Activated CD4-positive, alpha-beta T cell treated with anti-CD3 and anti-CD28 coated beads for 36 hours (primary cell): ENCODE results near the gene TTLL12. TPM values are rescaled to one million over a fixed set of nuclear protein-coding genes. Genes with fewer than 3 reads are reported as not detected.

ENCODE experiments used
- ATAC-seq: fragments of 200-7000 bp; cut with Tn5 transposase; one replicate; pipeline ENCODE4 v1.10.0; 2021; ENCODE audit warnings: mild to moderate bottlenecking, moderate library complexity
- CTCF ChIA-PET: fragments of 350-600 bp; sonication (Branson Sonifier 250); formaldehyde crosslinking; loops from one replicate; lab custom pipeline; 2021; ENCODE audit warnings: antibody characterized with exemption; lab: Charles Lee
- POLR2A ChIA-PET: fragments of 350-600 bp; sonication (Branson Sonifier 250); formaldehyde crosslinking; loops from one replicate; lab custom pipeline; 2021; ENCODE audit warnings: antibody characterized with exemption, inconsistent platforms; lab: Charles Lee
- DNase-seq: peaks from one replicate; pipeline ENCODE4 v3.0.0-alpha.2; 2020
- H3K27ac Mint-ChIP-seq: one replicate; pipeline ENCODE4 v1.8.0; 2021; ENCODE audit warnings: mixed read lengths
- H3K27me3 Mint-ChIP-seq: one replicate; pipeline ENCODE4 v1.8.0; 2021; ENCODE audit warnings: mixed read lengths
- H3K36me3 Mint-ChIP-seq: one replicate; pipeline ENCODE4 v1.8.0; 2021; ENCODE audit warnings: low read depth, mixed read lengths
- H3K4me1 Mint-ChIP-seq: one replicate; pipeline ENCODE4 v1.8.0; 2021; ENCODE audit warnings: mixed read lengths
- H3K4me3 Mint-ChIP-seq: one replicate; pipeline ENCODE4 v1.8.0; 2021; ENCODE audit warnings: mild to moderate bottlenecking, moderate library complexity, mixed read lengths
- H3K9me3 Mint-ChIP-seq: one replicate; pipeline ENCODE4 v1.8.0; 2021; ENCODE audit warnings: low read depth, mixed read lengths
- intact Hi-C, 2 experiments: fragments of 100-400 bp; cut with DNase I in 1 of 2; cut with micrococcal nuclease in 1 of 2; formaldehyde crosslinking; loops; one replicate each; pipeline versions ENCODE4 v1.14.2 to v1.15.1; 2022 to 2024; cut with DNase I, micrococcal nuclease
- total RNA-seq, 2 experiments: library from RNA; stranded (reverse); gene quantifications; one replicate each; pipeline ENCODE4 v1.2.3, GENCODE V29; 2021

The TTLL12 gene
- total RNA-seq, 2 experiments from 2014 or later: 75.8 to 85.2 TPM

DNA sequence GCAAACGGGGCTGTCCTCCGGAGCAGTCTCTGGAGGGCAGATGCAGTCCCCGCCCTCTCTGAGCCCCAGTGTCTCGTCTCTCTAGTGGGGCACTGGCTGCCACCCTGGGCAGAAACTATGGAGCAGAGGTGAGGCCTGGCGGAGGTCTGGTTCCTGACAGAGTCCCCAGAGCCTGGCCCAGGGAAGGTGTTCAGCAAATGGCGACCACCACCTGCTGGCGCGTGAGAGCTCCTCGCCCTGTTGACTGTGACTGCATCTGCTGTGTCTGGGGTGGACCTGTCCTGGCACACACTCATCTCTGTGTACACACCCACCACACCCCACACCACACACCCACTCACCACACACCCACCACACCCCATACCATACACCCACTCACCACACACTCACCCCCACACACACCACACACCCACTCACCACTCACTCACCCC, 18.3 kb upstream of the TTLL12 start:
- Mint-ChIP-seq H3K4me1 (peaks cover 3% of the 10 kb centered on the region), H3K9me3 (no peaks in the 10 kb centered on the region), H3K27me3 (no peaks in the 10 kb centered on the region), H3K4me3 (no peak overlapping the region), H3K36me3 (no peaks in the 10 kb centered on the region), H3K27ac (no peak overlapping the region)
- ATAC-seq (no peak), DNase-seq (peak; percentile 18)
- ChIA-PET CTCF (no interaction called here), POLR2A (no interaction called here)
- intact Hi-C loops: no loop called here

DNA sequence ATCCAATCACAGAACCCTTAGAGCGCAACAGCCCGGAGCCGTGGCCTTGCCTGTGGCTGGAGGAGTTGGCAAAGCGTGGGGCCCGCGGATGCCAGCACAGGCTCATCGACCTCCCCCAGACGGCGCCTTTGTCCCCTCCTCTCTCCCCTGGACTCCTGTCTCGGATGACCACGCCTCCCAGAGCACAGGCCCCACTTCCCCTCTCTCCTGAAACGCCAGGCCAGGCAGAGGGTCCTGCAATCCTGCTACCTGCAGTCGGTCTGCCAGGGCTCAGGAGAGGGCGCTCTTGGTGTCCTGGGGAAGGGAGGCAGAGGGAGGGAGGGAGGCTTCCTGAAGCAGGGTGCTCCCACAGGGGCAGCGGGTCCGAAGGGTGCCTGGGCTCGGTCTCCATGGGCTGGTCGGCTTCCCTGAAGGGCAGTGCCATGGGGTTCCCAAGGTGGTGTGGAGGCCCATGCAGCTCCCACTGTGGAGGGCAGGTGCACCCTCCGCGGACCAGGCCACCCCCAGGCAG, 16.6 kb upstream of the TTLL12 start:
- H3K27ac Mint-ChIP-seq: no peak overlapping the region
- CTCF ChIA-PET: interaction anchor here (0.6 kb wide), 1 partner anchor 17 kb away, joined by 3 read pairs; no protein-coding TSS in a partner anchor

DNA sequence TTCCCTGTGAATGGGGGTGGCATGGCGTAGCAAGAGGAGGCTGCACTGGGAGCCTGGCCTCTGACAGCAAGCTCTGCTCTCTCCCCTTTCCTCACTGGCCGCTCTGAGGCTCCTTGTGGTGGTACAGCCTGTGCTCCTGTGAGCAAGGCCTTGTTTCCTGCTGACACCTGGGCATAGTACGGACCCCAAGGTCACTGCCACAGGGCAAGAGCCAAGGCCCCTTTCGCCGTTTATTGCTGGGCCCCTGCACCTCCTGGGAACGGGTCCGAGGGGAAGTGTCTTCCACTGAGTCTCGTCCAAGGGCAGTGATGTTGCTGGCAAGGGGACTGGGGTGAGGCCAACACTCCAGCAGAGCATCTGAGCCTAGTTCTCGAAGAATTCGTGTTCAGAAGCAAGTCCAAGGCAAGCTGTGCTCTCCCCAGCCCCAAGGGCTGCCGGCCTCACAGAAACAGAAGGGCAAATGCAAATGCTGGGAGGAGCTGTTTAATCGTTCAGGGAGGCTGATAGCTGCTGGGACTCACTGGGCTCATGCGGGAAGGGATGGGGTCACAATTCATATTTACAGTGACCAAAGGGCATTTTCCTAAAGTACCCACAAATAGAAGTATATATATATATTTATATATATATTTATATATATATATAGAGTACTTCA, 15.9 kb upstream of the TTLL12 start:
- no peaks in the 10 kb centered on the region for H3K36me3 Mint-ChIP-seq
- intact Hi-C loops: no loop called here
- DNase-seq: no peak
- CTCF ChIA-PET: no interaction called here
- H3K27ac Mint-ChIP-seq: no peak overlapping the region
- H3K4me1 Mint-ChIP-seq: peaks cover 3% of the 10 kb centered on the region
- no peak for ATAC-seq
- no peaks in the 10 kb centered on the region for H3K9me3 Mint-ChIP-seq
- POLR2A ChIA-PET: no interaction called here
- no peaks in the 10 kb centered on the region for H3K27me3 Mint-ChIP-seq
- H3K4me3 Mint-ChIP-seq: no peak overlapping the region

More for the DNA sequence above, 16.6 kb upstream of the TTLL12 start:
- no peak for DNase-seq
- Mint-ChIP-seq H3K36me3 (no peaks in the 10 kb centered on the region), H3K27me3 (no peaks in the 10 kb centered on the region), H3K9me3 (no peaks in the 10 kb centered on the region), H3K4me3 (no peak overlapping the region), H3K4me1 (peaks cover 3% of the 10 kb centered on the region)
- intact Hi-C loops: no loop called here
- ATAC-seq: no peak
- POLR2A ChIA-PET: no interaction called here

DNA sequence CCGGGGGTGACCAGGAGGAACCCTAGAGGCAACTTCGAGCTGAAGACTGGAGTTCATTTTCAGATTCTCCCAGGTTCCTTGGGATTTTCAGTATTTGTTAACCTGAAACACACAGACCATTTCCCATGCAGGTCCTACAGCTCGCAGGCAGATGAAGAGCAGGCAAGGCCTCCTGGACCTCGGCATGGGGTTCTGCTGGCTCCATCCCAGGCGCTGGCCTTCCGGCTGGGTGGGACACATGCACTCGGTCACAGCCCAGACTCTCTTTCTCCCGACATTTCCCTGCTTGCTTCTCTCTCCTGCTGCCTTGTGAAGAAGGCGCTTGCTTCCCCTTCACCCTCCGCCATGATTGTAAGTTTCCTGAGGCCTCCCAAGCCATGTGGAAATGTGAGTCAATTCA, 15.4 kb upstream of the TTLL12 start:
- Mint-ChIP-seq H3K36me3 (no peaks in the 10 kb centered on the region), H3K4me1 (peaks cover 3% of the 10 kb centered on the region), H3K9me3 (no peaks in the 10 kb centered on the region), H3K4me3 (no peak overlapping the region), H3K27ac (no peak overlapping the region), H3K27me3 (no peaks in the 10 kb centered on the region)
- CTCF ChIA-PET: no interaction called here
- intact Hi-C loops: no loop called here
- ATAC-seq: no peak
- POLR2A ChIA-PET: no interaction called here
- DNase-seq: no peak

DNA sequence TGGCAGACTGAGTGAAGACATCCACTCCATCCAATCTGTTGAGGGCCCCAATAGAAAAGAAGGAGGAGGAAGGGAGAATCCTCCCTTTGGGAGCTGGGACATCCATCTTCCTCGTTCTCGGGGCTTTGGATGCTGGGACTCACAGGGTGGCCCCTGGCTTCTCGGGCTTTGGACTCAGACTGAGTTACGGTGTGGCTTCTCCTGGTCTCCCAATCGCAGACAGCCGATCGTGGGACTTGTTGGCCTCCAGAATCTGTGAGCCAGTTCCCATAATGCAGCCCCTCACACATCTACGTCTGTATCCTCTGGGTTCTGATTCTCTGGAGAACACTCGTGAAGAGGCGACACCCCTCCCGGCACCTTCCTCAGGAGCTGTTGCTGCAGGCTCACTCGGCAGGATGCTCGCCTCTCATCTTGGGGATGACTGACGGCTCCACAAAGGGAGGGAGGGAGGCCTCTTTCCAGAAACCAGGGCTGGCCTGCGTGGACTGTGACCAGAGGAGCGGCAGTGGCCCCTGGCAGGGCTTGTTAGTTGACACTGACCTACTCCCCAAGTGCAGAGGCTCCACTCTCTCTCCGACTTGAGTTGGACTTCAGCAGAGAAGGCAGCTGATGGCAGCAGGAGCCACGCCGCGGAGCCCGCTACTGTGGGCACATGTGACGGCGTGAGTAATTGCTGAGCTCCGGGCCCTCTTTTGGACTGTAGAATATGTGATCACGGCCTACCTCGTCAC, 14.7 kb upstream of the TTLL12 start:
- DNase-seq: no peak
- CTCF ChIA-PET: interaction anchor here (0.7 kb wide), 1 partner anchor 30 kb away, joined by 3 read pairs; no protein-coding TSS in a partner anchor
- no peak for ATAC-seq
- Mint-ChIP-seq H3K9me3 (no peaks in the 10 kb centered on the region), H3K27ac (no peak overlapping the region), H3K36me3 (no peaks in the 10 kb centered on the region), H3K4me3 (no peak overlapping the region), H3K27me3 (no peaks in the 10 kb centered on the region), H3K4me1 (peaks cover 3% of the 10 kb centered on the region)
- POLR2A ChIA-PET: no interaction called here
- intact Hi-C loops: no loop called here

DNA sequence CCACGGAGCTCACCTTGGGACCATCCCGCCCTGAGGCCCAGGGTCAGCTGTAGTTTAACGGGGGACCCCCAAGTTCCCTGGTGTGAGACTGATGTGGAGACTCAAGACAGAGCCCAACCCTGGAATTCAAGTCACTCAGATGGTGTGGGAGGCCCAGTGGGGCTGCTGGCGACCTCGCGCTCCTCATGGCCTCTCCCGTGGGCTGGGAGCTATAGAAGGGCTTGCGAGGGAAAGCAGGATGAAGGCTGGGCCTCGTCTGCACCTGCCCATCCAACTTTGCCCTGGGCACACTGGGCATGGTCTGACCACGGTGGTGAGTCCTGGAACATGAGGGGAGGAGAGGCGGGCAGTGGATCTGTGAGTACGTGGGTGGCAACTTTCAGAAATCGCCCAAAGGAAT, 13.6 kb upstream of the TTLL12 start:
- intact Hi-C loops: no loop called here
- ATAC-seq (no peak), DNase-seq (no peak)
- Mint-ChIP-seq H3K4me3 (no peak overlapping the region), H3K27me3 (no peaks in the 10 kb centered on the region), H3K36me3 (no peaks in the 10 kb centered on the region), H3K9me3 (no peaks in the 10 kb centered on the region), H3K27ac (no peak overlapping the region), H3K4me1 (no peaks in the 10 kb centered on the region)
- CTCF ChIA-PET: interaction anchor here (0.6 to 1.0 kb wide), 3 partner anchors 143 to 367 kb away, joined by 3 read pairs; partner anchors contain the start of gene SCUBE1
- POLR2A ChIA-PET: no interaction called here

DNA sequence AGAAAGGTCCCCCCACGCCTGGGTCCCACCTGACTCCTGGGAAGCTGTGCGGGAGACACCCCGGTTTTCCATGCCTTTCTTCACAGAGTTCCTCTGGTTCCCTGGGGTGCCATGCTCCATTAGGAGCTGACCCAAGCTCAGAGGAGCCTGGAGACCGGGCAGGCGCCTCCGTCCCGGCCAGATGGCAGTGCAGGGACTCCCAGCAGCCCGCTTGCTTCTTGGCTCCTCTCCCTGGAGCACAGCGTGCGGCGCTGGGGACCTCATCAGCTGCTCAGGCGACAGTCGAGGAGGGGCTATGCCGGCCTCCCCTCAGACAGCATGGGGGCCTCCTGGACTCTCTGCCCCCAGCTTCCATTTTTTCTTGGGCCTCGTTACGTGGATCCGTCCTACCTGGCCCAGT, 13.1 kb upstream of the TTLL12 start:
- intact Hi-C loops: no loop called here
- POLR2A ChIA-PET: no interaction called here
- CTCF ChIA-PET: interaction anchor here (0.6 kb wide), 1 partner anchor 366 kb away, joined by 3 read pairs; no protein-coding TSS in a partner anchor
- DNase-seq (no peak), ATAC-seq (no peak)
- H3K27ac Mint-ChIP-seq: no peak overlapping the region
- H3K27me3 Mint-ChIP-seq: no peaks in the 10 kb centered on the region
- no peaks in the 10 kb centered on the region for H3K9me3 Mint-ChIP-seq
- no peaks in the 10 kb centered on the region for H3K36me3 Mint-ChIP-seq
- no peaks in the 10 kb centered on the region for H3K4me1 Mint-ChIP-seq
- H3K4me3 Mint-ChIP-seq: no peak overlapping the region

DNA sequence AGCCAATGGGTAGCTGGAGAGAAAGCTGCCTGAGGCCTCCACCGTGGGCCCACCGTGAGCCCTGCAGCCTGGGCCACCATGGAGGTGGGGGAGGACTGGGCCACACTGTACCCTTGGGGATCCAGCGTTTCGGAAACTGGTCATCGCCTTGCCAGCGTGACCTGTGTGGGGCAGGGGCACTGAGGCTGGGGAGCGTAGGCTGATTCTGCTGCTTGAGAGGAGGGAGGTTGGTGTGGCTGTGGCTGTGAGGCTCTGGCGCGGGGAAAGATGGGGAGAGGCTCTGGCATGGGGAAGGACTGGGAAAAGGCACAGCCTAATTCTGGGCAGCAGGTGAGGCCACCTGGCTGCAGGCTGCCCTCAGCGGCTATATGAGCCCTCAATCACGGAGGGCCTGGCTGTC, 12.6 kb upstream of the TTLL12 start:
- no peak overlapping the region for H3K27ac Mint-ChIP-seq
- intact Hi-C loops: no loop called here
- ATAC-seq (no peak), DNase-seq (no peak)
- CTCF ChIA-PET: no interaction called here
- no peak overlapping the region for H3K4me3 Mint-ChIP-seq
- POLR2A ChIA-PET: no interaction called here
- H3K4me1 Mint-ChIP-seq: no peaks in the 10 kb centered on the region
- no peaks in the 10 kb centered on the region for H3K27me3 Mint-ChIP-seq
- no peaks in the 10 kb centered on the region for H3K9me3 Mint-ChIP-seq
- H3K36me3 Mint-ChIP-seq: no peaks in the 10 kb centered on the region

DNA sequence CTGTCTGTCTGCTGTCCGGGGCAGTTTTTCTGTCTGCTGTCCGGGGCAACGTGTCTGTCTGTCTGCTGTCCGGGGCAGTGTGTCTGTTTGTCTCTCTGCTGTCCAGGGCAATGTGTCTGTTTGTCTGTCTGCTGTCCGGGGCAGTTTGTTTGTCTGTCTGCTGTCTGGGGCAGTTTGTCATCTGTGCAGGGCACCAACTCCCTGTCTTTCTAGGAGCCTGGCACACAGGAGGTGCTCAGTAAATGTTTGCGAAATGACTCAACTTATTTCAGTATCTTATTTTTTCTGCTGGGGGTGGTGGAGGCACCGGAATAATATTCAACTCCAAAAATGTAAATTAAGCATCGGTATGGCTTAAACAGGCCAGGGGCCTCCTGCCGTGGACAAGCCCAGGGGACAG, 12.0 kb upstream of the TTLL12 start:
- no peak for DNase-seq
- no peak for ATAC-seq
- no peaks in the 10 kb centered on the region for H3K9me3 Mint-ChIP-seq
- ChIA-PET POLR2A (no interaction called here), CTCF (no interaction called here)
- no peaks in the 10 kb centered on the region for H3K4me1 Mint-ChIP-seq
- no peak overlapping the region for H3K4me3 Mint-ChIP-seq
- no peak overlapping the region for H3K27ac Mint-ChIP-seq
- intact Hi-C loops: no loop called here
- H3K27me3 Mint-ChIP-seq: no peaks in the 10 kb centered on the region
- H3K36me3 Mint-ChIP-seq: no peaks in the 10 kb centered on the region

DNA sequence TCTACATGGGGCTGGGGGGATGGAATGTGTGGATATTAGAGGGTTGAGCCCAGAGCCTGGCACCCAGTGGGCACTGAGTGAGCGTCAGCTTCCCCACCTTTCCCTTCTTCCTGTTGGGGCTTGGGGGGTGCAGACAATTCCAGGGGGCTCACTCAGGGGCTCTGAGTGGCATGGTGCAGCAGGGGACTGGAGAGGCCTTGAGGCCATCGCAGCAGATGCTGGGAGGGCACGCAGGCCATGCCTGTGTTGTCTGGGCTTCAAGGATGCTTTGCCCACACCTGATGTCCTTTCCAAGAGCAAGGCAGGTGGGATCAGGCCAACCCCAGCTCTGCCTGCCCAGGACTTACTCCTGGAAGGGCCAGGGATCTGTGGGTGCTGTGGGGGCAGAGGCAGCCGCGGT, 11.2 kb upstream of the TTLL12 start:
- ChIA-PET POLR2A (no interaction called here), CTCF (no interaction called here)
- intact Hi-C loops: no loop called here
- DNase-seq (no peak), ATAC-seq (no peak)
- Mint-ChIP-seq H3K36me3 (no peaks in the 10 kb centered on the region), H3K4me3 (no peak overlapping the region), H3K27ac (no peak overlapping the region), H3K27me3 (no peaks in the 10 kb centered on the region), H3K9me3 (no peaks in the 10 kb centered on the region), H3K4me1 (no peaks in the 10 kb centered on the region)

DNA sequence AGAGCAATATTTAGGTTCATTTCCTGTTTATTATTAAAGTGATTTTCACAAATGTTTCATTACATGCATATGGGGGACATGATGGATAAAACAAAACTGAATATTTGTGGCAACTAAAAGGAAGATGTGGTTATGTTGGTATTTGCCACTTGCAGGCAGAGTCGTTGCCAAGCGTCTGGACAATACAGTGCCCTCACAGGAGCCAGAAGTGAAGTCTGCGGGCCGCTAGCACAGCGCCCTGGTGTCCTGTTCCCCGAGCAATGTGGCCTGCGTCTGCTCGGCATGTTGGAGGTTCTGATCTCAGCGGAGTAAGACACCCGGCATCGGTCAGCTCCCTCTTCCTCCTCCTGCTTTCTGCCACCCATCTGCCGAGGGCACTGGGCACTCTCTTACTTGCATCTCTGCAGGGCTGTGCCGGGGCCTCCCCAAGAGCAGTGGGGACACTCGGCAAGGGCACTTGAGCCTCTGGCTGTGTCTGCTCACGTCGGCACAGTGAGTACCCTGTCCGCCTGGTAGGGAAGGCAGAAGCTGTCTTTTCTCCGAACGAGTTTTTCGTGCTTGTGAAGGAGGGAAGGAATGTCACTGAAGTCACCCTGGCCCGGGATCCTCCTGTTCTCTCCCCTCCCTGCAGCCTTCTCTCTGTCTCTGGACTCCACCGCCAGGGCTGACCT, 10.5 kb upstream of the TTLL12 start:
- ChIA-PET CTCF (no interaction called here), POLR2A (no interaction called here)
- Mint-ChIP-seq H3K36me3 (no peaks in the 10 kb centered on the region), H3K4me3 (no peak overlapping the region), H3K9me3 (no peaks in the 10 kb centered on the region), H3K27me3 (no peaks in the 10 kb centered on the region), H3K27ac (no peak overlapping the region), H3K4me1 (no peaks in the 10 kb centered on the region)
- ATAC-seq (no peak), DNase-seq (no peak)
- intact Hi-C loops: no loop called here
